Ishikawa (cell line): ENCODE measurements around the gene SERPINA3.

Experiments used
- CEBPB ChIP-seq: IDR thresholded peaks from 2 replicates; pipeline ENCODE4 v1.6.1; 2012
- CREB1 ChIP-seq: IDR thresholded peaks from 2 replicates; pipeline ENCODE4 v1.6.1; 2012; ENCODE audit warnings: low read depth
- EGR1 ChIP-seq: IDR thresholded peaks from 2 replicates; pipeline ENCODE4 v1.6.1; 2012
- REST ChIP-seq: IDR thresholded peaks from 2 replicates; pipeline ENCODE4 v1.6.1; 2012; ENCODE audit warnings: low read depth, mild to moderate bottlenecking
- TAF1 ChIP-seq: IDR thresholded peaks from 2 replicates; pipeline ENCODE4 v1.6.1; 2012; ENCODE audit warnings: low read depth, mild to moderate bottlenecking

GRCh38 chr14:94631050-94631449, 18.9 kb downstream of the SERPINA3 start:
- TF ChIP-seq TAF1 (no peak), CREB1 (no peak), EGR1 (no peak), REST (no peak), CEBPB (no peak)
